GM19328 (cell line): ENCODE results near the gene HASPIN.
A peak's percentile ranks its signal among the peaks of the same experiment; 100 is the strongest.
"Not testable (repeated sequence)": the region's sequence is repeated elsewhere in the genome, so short reads cannot be mapped to it uniquely, and the experiment has no call there.

Source experiments
- ATAC-seq: cut with Tn5 transposase; IDR thresholded peaks from one replicate; pipeline ENCODE4 v1.9.1; 2021; ENCODE audit warnings: mild to moderate bottlenecking, moderate library complexity; ENCODE audit not compliant: unreplicated experiment

Gene HASPIN

DNA sequence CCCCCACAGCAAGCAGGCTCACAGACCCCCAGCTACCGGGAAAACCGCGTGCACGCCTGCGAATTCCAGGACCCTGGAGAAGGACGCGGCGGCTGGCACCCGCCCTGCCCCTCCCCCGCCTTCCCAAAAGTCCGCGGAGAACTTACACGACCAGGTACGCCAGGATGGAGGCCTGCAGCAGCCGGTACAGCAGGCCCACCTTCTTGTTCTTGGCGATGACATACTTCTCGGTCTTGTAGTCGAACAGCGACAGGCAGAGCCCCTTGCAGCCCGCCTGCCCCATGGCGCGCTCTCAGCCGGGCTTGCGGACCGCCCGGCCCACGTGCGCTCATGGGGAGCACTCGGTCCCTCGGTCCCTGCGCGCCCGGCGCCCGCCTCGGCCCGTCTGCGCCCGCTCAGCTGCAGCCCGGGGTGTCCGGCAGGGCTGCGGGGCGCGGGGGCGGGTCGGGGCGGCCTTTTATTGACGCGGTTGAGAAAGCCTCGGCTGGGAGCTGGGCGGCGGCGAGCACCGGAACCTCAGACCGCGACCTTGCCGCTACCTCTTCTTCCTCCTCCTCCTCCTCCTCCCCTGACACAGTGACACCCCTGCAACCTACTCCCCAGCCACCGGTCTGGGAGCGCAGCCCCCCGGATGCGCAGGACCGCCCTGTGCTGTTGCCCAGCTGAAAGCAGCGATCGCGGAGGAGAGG lies 27.8 kb upstream of the HASPIN start, which contains the start of gene P2RX5:
Gene P2RX5, minus strand, starts transcription at position 433 of the 689 bp plus-strand sequence. Its CDS starts 150 bp downstream, at position 283.
- ATAC-seq = no peak

DNA sequence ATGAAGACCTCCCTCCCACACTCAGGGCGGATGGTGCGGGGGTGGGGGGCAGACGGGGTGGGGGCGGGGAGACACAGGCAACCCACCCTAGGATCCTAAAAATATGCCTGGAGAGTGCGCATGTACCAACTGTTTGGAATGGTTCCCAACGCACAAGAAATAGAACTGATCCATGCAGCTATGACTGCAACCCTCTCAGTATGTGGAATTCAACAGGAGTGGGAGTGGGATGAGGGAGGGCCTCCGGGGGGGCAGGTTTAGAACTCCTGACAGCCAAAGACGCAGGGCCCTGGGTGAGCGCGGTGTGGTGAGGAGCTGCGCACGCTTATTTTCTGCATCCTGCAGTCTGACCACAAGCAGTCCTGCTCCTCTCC lies 26.6 kb upstream of the HASPIN start:
- no peak for ATAC-seq

DNA sequence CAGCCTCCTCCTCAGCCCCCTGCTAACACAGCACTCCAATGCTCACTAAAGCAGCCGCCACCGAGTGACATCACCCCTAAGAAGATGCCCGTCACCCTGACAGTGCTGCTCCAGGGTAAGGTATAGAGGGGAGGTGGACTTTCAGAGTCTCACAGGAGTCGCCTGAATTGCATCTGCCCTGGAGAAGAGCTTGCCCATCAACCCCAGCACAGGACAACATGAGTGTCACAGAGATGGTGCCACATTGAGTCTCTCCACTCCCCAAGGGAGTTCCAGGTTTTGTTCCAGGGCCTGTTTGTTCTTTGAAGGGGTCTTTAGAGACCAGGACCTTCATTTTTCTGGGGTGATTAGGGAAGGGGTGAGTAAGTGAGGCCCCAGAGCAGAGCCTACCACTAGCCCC lies 25.6 kb upstream of the HASPIN start:
- no peak for ATAC-seq

DNA sequence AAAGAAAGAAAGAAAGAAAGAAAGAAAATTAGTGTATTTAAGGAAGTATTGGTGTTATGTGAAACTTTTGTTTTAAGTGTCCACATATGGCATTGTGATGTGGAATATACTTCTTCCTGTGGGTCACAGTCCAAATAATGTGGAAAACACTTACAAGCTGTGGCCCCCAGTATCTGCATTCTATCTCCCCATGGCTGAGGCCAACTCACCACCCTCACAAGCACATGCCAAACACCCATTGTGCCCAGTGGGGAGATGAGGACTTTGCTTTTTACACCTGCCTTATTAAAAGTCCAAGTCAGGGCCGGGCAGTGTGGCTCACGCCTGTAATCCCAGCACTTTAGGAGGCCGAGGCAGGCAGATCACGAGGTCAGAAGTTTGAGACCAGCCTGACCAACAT lies 23.8 kb upstream of the HASPIN start:
- ATAC-seq = no peak

DNA sequence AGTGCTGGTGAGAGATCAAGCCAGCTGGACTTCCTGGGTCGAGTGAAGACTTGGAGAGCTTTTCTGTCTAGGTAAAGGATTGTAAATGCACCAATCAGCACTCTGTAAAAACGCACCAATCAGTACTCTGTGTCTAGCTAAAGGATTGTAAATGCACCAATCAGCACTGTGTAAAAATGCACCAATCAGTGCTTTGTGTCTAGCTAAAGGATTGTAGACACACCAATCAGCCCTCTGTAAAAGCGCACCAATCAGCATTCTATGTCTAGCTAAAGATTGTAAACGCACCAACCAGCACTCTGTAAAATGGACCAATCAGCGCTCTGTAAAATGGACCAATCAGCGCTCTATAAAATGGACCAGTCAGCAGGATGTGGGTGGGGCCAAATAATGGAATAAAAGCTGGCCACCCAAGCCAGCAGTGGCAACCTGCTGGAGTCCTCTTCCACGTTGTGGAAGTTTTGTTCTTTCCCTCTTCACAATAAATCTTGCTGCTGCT lies 21.6 kb upstream of the HASPIN start:
- ATAC-seq = not testable (repeated sequence)

DNA sequence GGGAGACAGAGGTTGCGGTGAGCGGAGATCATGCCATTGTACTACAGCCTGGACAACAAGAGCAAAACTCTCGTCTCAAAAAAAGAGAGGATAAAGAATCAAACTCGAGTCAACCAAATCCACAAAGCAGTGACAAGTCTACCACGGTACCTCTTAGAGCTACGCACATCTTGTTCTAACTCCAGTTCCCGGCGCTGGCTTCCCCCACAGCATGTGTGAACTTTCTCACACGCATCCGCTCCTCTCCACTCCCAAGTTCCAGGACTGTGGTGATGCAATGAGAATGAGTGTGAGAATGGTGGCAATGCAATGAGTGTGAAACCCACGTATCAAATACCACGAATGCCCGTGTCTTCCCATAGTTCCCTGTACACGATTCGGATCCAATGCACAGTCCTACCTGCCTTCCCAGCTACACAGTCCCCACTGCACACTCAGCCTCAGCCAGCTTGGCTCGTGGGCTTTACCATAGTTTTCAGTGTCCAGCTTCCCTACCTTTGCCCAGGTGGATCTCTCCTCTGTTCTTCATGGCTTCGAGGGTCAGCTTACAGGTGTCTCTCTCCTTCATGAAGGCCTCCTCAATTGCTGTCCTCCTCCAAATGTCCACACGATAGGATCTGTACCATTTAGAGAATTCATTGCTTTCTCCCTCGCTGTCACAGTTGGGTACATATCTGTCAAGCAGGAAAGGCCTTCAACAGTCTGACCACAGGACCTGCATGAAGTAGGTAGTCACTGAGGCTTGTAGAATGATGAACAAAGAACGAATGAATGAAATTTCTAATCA lies 18.6 kb upstream of the HASPIN start:
- ATAC-seq = no peak

DNA sequence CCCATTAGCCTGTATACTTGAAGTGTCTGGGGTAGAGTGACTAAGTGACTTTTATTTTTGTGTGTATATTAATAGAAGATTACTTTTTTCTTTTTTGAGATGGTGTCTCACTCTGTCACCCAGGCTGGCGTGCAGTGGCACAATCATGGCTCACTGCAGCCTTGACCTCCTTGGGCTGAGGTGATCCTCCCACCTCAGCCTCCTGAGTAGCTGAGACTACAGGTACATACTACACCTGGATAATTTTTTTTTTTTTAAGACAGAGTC lies 18.1 kb upstream of the HASPIN start:
- ATAC-seq = not testable (repeated sequence)

DNA sequence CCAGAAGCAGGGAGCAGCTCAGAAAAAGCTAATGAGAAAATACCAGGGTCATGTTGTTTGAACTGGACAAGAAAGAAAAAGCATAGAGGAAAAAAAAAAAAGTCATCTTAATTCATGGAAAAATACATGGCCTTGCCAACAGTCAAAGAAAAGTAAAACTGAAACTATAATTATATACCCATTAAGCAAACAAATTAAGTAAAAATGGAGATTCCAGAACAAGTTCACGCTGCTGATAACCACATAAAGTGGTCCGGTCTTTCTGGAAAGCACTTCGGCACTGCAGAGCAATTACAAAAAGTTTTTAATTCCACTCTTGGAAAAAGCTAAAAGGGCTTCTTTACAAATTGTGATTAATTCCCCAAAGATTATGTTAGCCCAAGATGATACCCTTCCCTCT lies 15.3 kb upstream of the HASPIN start:
- ATAC-seq = no peak

DNA sequence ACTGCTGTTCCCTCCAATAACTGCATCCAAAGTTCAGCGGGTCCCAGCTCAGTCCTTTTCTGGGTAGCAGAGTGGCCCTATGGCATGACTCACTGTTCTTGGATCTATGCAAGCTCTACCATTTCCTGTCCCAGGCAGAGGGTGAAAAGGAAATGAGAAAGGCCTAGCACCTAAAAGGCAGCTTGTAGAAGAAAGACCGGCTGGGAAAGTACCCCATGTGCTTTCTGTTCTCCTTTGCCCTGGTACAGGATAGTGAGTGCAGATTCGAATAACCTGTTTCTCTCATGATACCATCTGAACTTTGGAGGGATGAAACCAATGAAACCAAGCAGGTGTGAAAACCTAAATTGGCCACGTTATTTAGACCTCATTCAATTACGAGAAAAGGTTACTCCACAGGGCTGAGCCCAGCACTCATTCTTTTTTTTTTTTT lies 12.7 kb upstream of the HASPIN start:
- ATAC-seq = peak; percentile 86

DNA sequence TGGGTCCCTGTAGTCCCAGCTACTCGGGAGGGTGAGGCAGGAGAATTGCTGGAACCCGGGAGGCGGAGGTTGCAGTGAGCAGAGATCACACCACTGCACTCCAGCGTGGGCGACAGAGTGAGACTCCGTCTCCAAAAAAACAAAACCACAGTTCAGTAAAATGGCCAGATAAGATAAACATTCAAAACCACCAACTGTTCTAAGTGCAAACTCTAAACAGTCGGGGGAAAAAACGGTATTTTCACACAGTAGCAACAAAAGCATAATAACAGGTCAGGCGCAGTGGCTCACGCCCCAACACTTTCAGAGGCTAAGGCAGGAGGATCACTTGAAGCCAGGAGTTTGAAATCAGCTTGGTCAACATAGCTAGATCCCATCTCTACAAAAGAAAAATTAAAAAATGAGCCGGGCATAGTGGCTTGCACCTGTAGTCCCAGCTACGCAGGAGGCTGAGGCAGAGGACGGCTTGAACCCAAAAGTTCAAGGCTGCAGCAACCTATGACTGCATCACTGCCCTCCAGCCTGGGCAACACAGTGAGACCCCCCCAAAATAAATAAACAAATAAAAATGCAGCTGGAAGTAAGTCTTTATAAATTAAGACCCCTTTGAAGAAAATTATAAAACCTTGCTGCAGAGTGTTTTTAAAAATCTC lies 10.8 kb upstream of the HASPIN start:
- no peak for ATAC-seq

DNA sequence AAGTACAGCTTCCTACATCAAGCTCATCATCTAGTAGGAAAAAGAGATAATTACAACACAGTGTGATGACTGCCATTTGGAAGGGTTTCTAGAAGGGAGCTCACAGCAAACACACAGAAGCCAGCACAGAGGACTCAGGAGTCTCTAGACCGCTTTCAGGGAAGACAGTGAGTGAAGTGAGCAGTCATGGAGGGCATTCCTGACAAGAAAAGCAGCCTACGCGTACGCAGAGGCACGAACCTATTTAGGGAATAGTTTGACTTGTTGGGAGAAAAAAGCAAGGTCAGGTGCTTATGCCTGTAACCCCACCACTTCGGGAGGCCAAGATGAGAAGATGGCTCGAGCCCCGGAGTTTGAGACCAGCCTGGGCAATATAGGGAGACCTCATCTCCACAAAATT lies 8.4 kb upstream of the HASPIN start:
- ATAC-seq = no peak

DNA sequence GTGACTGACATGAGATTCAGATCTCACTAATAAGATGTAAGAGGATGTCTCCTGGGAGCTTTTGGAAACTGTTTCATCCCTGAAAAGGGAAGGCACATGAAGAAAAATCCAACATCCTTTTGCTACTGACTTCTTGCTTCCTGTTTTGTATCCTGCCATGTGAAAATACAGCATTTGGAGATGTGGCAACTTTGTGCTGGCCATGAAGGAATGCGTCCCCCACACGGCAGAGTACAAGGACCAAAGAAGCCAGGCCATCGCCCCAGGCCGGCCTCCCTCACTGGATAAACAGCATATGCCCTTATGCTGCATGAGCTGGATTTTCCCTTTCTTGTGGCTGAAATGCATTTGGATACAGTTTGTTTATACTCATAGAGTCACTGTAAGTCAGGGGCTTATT lies 5.5 kb upstream of the HASPIN start:
- no peak for ATAC-seq

DNA sequence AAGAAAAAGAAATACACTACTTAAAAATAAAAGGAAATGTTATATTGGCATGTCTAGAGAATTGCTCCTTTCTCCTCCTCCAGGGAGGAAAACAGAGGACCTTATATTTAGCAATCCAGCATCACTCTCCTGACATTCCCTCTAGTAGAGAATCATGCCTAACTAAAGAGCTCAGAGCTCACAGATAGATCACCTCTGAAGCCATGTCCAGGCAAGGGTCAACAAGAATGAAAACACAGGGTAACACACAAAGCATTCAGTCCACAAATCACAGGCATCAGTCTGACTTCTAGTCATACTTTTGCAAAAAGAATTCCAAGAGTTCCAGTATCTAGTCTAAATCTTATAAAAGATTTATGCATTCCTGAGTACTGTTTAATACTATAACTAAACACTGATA lies 4.4 kb upstream of the HASPIN start:
- no peak for ATAC-seq

DNA sequence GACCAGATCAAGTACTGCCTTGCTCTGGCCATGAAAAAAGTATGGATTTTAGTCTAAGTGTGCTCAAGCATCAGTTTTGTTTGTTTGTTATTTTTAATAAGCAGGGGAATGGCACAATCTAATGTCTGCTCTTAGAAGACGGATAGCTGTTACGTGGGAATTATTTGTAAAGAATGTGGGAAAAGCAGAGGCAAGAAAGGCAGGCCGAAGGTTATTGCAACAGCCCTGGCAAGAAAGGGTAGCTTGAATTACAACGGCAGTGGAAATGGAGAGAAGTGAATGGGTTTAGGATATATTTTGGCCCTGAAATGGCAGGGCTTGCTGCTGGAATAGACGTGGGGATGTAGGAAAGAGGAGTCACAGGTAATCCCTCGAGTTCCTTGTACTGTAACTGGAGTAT lies 987 bp upstream of the HASPIN start:
- no peak for ATAC-seq

DNA sequence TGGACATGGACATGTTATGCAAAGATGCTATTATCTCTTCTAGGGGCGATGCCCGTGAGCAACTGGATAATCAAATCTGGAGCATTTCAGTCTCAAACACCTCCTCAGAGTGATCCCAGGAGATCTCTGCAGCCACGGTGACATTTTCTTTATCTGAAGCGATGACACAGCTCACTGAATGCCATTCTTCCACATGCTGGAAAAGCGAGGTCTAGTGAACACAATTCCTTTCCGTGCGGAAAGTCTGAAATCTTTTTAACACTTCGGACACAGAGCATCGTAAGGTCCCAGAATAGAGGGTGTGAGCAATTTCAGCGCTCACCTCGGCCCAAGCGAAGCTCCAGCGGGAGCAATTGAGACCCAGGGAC lies 531 bp upstream of the HASPIN start:
- no peak for ATAC-seq

DNA sequence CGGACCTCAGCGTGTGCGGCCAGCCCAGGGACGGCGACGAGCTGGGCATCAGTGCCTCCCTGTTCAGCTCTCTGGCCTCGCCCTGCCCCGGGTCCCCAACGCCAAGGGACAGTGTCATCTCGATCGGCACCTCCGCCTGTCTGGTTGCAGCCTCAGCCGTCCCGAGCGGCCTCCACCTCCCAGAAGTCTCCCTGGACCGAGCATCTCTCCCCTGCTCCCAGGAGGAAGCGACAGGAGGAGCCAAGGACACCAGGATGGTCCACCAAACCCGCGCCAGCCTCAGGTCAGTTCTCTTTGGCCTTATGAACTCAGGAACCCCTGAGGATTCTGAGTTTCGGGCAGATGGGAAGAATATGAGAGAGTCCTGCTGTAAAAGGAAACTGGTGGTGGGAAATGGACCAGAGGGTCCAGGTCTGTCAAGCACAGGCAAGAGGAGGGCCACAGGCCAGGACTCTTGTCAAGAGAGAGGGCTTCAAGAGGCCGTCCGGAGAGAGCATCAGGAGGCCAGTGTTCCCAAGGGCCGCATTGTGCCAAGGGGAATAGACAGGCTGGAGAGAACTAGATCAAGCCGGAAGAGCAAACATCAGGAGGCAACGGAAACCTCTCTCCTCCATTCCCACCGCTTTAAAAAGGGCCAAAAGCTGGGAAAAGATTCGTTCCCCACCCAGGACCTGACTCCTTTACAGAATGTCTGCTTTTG lies 825 bp downstream of the HASPIN start:
- ATAC-seq = no peak

DNA sequence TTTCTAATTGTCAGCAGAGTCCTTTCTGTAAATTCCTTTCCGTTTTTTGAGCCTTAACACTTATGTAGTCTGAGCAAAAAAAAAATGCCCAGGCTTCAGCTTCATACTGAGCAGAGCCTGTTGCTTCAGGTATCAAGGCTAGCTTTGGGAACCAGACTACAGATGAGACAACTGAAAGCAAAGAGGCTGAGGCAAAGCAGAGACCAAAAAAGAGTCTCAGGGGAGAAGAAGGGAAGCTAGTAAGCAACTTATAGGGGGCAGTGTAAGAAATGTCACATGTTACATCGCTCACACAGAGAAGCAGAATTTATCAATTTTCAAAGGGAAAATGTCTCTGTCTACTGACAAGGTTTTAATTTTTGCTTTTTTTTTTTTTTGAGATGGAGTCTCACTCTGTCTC lies 3.3 kb downstream of the HASPIN start:
- no peak for ATAC-seq

DNA sequence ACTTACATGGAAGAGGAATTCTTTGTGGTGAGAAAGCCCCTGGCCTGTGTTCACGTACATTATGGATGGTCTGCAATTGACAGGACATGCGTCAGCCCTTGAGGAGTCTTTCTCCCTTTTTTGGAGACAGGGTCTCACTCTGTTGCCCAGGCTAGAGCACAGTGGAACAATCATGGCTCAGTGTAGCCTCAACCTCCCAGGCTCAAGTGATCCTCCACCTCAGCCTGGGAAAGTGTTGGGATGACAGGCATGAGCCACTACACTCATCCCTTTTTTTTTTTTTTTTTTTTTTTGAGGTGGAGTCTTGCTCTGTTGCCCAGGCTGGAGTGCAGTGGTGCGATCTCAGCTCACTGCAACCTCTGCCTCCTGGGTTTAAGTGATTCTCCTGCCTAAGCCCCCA lies 4.4 kb downstream of the HASPIN start:
- not testable (repeated sequence) for ATAC-seq

DNA sequence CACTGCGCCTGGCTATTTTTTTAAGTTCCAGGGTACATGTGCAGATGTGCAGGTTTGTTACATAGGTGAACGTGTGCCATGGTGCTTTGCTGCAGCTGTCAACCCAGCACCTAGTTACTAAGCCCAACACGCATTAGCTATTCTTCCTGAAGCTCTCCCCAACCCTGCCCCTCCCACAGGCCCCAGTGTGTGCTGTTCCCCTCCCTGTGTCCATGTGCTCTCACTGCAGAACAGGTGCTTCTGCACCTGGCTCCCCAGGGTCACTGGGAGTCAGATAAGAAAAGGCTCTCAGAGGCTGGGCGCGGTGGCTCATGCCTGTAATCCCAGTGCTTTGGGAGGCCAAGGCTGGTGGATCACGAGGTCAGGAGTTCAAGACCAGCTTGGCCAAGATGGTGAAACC lies 6.2 kb downstream of the HASPIN start:
- ATAC-seq = no peak

DNA sequence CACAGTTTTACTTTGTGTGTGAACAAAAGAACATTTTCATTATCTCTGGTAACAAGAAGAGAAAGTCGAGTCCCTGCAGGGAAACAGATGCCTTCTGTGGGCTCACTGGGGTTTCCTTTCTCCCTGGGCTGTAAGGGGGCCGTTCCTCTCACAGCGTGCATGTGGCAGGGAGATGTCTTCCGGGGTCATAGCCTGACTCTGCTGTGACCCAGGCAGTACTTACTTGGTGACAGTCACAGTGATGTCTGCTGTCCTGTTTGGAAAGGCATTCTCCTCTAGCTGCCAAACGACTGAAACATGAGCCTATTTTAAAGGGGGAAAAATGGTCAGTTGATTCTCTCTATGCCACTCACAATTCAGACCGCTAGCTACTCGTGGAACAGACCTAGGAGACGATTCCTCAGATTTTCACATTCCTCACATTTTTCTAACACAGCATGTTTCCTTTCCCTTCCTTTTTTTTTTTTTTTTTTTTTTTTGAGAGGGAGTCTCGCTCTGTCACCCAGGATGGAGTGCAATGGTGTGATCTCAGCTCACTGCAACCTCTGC lies 7.3 kb downstream of the HASPIN start:
- no peak for ATAC-seq

DNA sequence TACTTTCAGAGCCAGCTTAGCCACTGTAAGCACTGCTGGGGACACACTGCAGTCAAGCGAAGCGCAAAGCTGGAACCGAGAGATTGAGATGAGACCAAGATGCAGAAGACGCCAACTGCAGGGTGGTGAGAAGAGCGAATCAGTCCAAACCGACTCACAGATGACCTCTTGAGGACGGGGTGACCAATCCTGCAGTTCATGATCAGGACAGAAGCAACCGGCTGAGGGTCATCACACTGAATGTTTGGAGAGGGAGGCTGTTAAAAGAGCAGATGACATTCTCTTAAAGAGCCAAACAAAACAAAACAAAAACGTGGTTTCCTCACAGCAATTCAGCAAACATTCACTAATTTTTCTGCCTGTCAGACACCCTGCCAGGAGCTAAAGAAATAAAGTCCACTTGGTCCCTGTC lies 8.5 kb downstream of the HASPIN start:
- ATAC-seq = no peak
